MM.1S (cell line): ENCODE results near the gene TANGO2.

Source experiments
- DNase-seq: peaks from one replicate; pipeline ENCODE4 v3.0.0-alpha.2; 2015
- H2AFZ ChIP-seq: fragments of 300-600 bp; sonication (generic); 2 replicates; pipeline ENCODE4 v1.6.0; 2016; ENCODE audit warnings: antibody characterized with exemption, low read length
- H3F3A ChIP-seq: fragments of 300-600 bp; sonication (generic); 2 replicates; pipeline ENCODE4 v1.6.1; 2016; ENCODE audit warnings: mild to moderate bottlenecking, antibody characterized with exemption, low read length, moderate library complexity, mixed read lengths; ENCODE audit not compliant: insufficient read depth
- H3K27ac ChIP-seq: fragments of 300-600 bp; sonication (generic); 2 replicates; pipeline ENCODE4 v1.5.1; 2016; ENCODE audit warnings: mild to moderate bottlenecking, low read length
- H3K27me3 ChIP-seq: fragments of 300-600 bp; sonication (generic); replicated peaks from 2 replicates; pipeline ENCODE4 v1.6.0; 2016; ENCODE audit warnings: low read length; ENCODE audit not compliant: insufficient read depth
- H3K36me3 ChIP-seq: fragments of 300-600 bp; sonication (generic); replicated peaks from 2 replicates; pipeline ENCODE4 v1.6.1; 2016; ENCODE audit warnings: mild to moderate bottlenecking, low read length, mixed read lengths; ENCODE audit not compliant: insufficient read depth
- H3K4me1 ChIP-seq: fragments of 300-600 bp; sonication (generic); 2 replicates; pipeline ENCODE4 v1.6.1; 2016; ENCODE audit warnings: low read length, mixed read lengths
- H3K4me2 ChIP-seq: fragments of 300-600 bp; sonication (generic); 2 replicates; pipeline ENCODE4 v1.6.0; 2016; ENCODE audit warnings: low read depth, low read length
- H3K4me3 ChIP-seq: fragments of 300-600 bp; sonication (generic); 2 replicates; pipeline ENCODE4 v1.5.1; 2016; ENCODE audit warnings: low read length, mixed read lengths
- H3K79me2 ChIP-seq: fragments of 300-600 bp; sonication (generic); 2 replicates; pipeline ENCODE4 v1.6.1; 2016; ENCODE audit warnings: mixed run types, low read length, mixed read lengths
- H3K9ac ChIP-seq: fragments of 300-600 bp; sonication (generic); 2 replicates; pipeline ENCODE4 v1.6.1; 2016; ENCODE audit warnings: low read length, mixed read lengths
- H3K9me2 ChIP-seq: fragments of 300-600 bp; sonication (generic); replicated peaks from 2 replicates; pipeline ENCODE4 v1.6.1; 2016; ENCODE audit warnings: mild to moderate bottlenecking, low read length, mixed read lengths; ENCODE audit not compliant: insufficient read depth
- H3K9me3 ChIP-seq: fragments of 300-600 bp; sonication (generic); replicated peaks from 2 replicates; pipeline ENCODE4 v1.6.1; 2016; ENCODE audit warnings: mild to moderate bottlenecking, low read length, mixed read lengths; ENCODE audit not compliant: insufficient read depth
- H4K20me1 ChIP-seq: fragments of 300-600 bp; sonication (generic); 2 replicates; pipeline ENCODE4 v1.6.1; 2016; ENCODE audit warnings: mild to moderate bottlenecking, low read length, moderate library complexity, mixed read lengths; ENCODE audit not compliant: insufficient read depth
- EZH2 ChIP-seq: fragments of 300-600 bp; sonication (generic); optimal IDR thresholded peaks from 2 replicates; pipeline ENCODE3; 2017; ENCODE audit warnings: low read depth, mild to moderate bottlenecking, antibody characterized with exemption, low read length, mixed read lengths
- EZH2phosphoT487 ChIP-seq: fragments of 300-600 bp; sonication (generic); IDR thresholded peaks from 2 replicates; pipeline ENCODE4 v1.6.1; 2018; ENCODE audit warnings: antibody characterized with exemption, low read length
- TF ChIP-seq, protein P1 (sequence below): fragments of 300-600 bp; sonication (generic); IDR thresholded peaks from 2 replicates; pipeline ENCODE4 v1.5.1; 2016; ENCODE audit warnings: antibody characterized with exemption, low read length, mixed read lengths

The TANGO2 gene

DNA sequence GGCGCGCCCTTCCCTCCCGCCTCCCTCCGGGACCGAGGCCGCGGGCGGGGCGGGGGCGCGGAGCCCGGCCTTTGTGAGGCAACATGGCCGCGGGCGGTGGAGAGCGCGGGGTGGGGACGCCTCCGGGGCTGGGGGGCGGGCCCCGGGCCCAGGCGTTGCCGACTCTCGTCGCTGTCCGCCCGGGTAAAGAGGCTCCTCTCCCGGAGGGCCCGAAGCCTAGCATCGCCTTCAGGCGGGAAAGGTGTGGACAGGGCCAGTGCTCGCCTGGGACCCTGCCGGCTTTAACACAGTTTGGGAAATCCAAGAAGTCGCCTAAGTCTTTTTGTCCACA is 59.5 kb downstream of the TANGO2 start:
- peak overlapping the region; percentile 52; the same call in 1 of the 2 replicates for H3K27ac ChIP-seq
- H4K20me1 ChIP-seq: peaks cover 8% of the 10 kb centered on the region; the same call in 1 of the 2 replicates
- H3K4me1 ChIP-seq: peaks cover 6% of the 10 kb centered on the region; the same call in 1 of the 2 replicates
- H3K9me3 ChIP-seq: no peaks in the 10 kb centered on the region
- H3K36me3 ChIP-seq: no peaks in the 10 kb centered on the region
- DNase-seq: peak; percentile 73
- peak overlapping the region; percentile 82 for H3K9ac ChIP-seq
- peak overlapping the region; percentile 80 for H3K4me3 ChIP-seq
- H3K27me3 ChIP-seq: no peaks in the 10 kb centered on the region
- H3K9me2 ChIP-seq: no peaks in the 10 kb centered on the region
- H3K4me2 ChIP-seq: peak overlapping the region; percentile 99
- TF ChIP-seq, protein P1, sequence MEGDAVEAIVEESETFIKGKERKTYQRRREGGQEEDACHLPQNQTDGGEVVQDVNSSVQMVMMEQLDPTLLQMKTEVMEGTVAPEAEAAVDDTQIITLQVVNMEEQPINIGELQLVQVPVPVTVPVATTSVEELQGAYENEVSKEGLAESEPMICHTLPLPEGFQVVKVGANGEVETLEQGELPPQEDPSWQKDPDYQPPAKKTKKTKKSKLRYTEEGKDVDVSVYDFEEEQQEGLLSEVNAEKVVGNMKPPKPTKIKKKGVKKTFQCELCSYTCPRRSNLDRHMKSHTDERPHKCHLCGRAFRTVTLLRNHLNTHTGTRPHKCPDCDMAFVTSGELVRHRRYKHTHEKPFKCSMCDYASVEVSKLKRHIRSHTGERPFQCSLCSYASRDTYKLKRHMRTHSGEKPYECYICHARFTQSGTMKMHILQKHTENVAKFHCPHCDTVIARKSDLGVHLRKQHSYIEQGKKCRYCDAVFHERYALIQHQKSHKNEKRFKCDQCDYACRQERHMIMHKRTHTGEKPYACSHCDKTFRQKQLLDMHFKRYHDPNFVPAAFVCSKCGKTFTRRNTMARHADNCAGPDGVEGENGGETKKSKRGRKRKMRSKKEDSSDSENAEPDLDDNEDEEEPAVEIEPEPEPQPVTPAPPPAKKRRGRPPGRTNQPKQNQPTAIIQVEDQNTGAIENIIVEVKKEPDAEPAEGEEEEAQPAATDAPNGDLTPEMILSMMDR: no peak
- TF ChIP-seq EZH2phosphoT487: no peak
- TF ChIP-seq EZH2: no peak
- peak overlapping the region; percentile 77 for H2AFZ ChIP-seq
- peaks cover 51% of the 10 kb centered on the region for H3K79me2 ChIP-seq
- no peaks in the 10 kb centered on the region for H3F3A ChIP-seq

DNA sequence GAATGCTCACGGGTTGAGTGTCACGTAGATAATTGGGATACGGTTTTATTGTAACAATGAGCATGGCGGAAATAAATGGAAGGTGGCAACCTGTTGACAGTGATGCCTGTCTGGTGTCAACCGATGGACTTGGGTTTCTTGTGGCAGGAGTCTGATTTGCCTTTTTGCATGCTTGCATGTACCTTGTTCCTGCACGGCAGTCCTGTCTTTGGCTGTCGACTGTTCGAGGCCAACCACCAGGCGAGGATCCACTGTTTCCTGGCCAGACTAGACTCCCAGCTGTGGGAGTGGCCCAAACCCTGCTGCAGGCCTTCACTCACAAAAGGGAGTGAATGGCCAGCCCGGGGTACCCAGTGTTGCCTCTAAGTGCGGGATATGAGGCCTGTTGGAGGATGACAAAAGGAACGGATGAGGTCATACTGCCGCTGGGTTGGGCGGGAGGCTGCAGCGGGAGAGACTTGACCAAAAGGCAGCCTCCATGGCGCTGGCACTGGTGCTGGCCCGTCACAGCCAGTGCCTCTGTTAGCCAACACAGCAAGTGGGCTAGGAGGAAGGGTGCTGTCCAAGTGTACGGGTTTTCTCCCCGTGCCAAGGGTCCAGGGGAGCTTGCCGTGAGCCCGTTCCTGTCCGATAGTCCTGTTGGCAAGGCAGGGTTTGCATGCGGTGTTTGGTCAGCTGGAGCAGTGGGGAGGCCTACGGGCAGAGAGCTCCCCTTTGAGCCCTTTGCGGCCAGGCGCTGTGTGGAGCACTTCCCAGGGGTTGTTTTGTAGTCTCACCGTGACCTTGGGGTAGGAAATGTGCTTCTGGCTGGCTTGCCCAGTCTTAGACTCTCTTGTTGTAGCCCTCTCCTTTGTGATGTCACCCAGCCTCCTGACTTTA is 60.1 kb downstream of the TANGO2 start:
- H3K27ac ChIP-seq: peak overlapping the region; percentile 52; the same call in 1 of the 2 replicates
- no peaks in the 10 kb centered on the region for H3K9me2 ChIP-seq
- H3K9me3 ChIP-seq: no peaks in the 10 kb centered on the region
- DNase-seq: peak; percentile 19
- H3K4me1 ChIP-seq: peaks cover 6% of the 10 kb centered on the region; the same call in 1 of the 2 replicates
- H2AFZ ChIP-seq: peak overlapping the region; percentile 77
- no peaks in the 10 kb centered on the region for H3F3A ChIP-seq
- H3K4me3 ChIP-seq: peak overlapping the region; percentile 80
- H3K36me3 ChIP-seq: 0 out of 2 replicates have a peak, but pooled peaks cover under 1% of the 10 kb centered on the region
- H3K79me2 ChIP-seq: peaks cover 57% of the 10 kb centered on the region
- no peak for TF ChIP-seq EZH2phosphoT487
- TF ChIP-seq, protein P1: no peak
- TF ChIP-seq EZH2: no peak
- peak overlapping the region; percentile 82 for H3K9ac ChIP-seq
- H4K20me1 ChIP-seq: peaks cover 12% of the 10 kb centered on the region
- no peaks in the 10 kb centered on the region for H3K27me3 ChIP-seq
- H3K4me2 ChIP-seq: peak overlapping the region; percentile 99

DNA sequence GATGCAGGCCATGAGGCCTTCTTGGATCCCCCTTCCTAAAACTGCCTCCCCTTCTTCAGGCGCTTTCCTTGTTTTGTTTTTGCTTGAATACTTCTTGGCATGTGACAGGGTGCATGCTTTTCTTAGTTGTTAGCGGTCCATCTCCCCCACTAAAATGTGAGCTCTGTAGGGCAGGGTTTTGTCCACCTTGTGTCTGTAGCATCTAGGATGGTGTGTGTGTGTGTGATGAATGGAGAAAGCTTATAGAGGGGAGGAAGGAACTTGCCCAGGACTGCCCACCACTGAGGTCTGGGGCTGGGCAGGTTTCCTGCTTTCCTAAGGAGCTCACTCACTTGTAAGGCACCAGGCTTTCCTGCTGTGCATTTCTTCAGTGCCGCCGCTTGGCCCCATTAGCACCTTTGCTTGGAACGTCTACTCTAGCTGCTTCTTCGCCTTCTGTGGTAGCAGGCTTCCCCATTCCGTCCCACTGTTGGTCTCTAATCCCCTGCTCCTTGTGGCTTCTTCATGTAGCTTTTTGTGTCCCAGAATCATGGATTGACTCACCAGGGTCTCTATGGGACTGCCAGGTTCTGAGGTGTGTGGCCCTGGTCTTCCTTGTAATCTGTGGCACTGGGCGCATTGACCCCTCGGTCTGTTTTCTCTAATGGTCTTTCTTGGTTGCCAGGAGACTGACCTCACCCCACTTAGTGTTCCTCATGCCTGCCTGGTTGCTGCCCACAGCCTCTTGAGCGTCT is 62.4 kb downstream of the TANGO2 start:
- Histone ChIP-seq H3F3A (no peaks in the 10 kb centered on the region), H3K4me3 (no peak overlapping the region), H3K9me3 (no peaks in the 10 kb centered on the region), H3K36me3 (peaks cover 5% of the 10 kb centered on the region; the same call in 1 of the 2 replicates), H2AFZ (no peak overlapping the region), H3K9ac (no peak overlapping the region), H3K4me1 (peaks cover 6% of the 10 kb centered on the region; the same call in 1 of the 2 replicates), H4K20me1 (peaks cover 12% of the 10 kb centered on the region), H3K4me2 (no peak overlapping the region), H3K27me3 (no peaks in the 10 kb centered on the region), H3K9me2 (no peaks in the 10 kb centered on the region), H3K79me2 (peaks cover 80% of the 10 kb centered on the region), H3K27ac (no peak overlapping the region)
- no peak for DNase-seq
- TF ChIP-seq EZH2phosphoT487 (no peak), EZH2 (no peak)
- TF ChIP-seq, protein P1: no peak
